Sigmoid colon (tissue), 7 donors: ENCODE results near the gene RP2. TPM values are rescaled to one million over a fixed set of nuclear protein-coding genes. Genes with fewer than 3 reads are reported as not detected.

Experiments used
- DNase-seq: peaks from one replicate; pipeline ENCODE4 v3.0.0-alpha.2; 2019
- H3K27ac ChIP-seq, 4 donors: fragments of 200-600 bp; sonication (generic); one replicate each; pipeline ENCODE4 v1.5.1; 2016 to 2019; ENCODE audit warnings: mild to moderate bottlenecking in 1 of 4
- H3K27me3 ChIP-seq, 3 donors: fragments of 200-600 bp; sonication (generic); one replicate each; pipeline ENCODE4 v1.5.1; 2019; ENCODE audit warnings: mild to moderate bottlenecking in 1 of 3
- H3K36me3 ChIP-seq, 4 donors: fragments of 200-600 bp; sonication (generic); one replicate each; pipeline ENCODE4 v1.5.1; 2016 to 2019
- H3K4me1 ChIP-seq, 4 donors: fragments of 200-600 bp; sonication (generic); one replicate each; pipeline ENCODE4 v1.5.1; 2017 to 2019
- H3K4me3 ChIP-seq, 4 donors: fragments of 200-600 bp; sonication (generic); one replicate each; pipeline ENCODE4 v1.5.1; 2017 to 2019; ENCODE audit warnings: mild to moderate bottlenecking in 2 of 4, moderate library complexity in 1 of 4
- H3K9me3 ChIP-seq, 4 donors: fragments of 200-600 bp in 3 of 4; sonication (generic) in 3 of 4; one replicate each; pipeline versions ENCODE4 v1.5.1 to v1.6.1; 2013 to 2019
- CTCF ChIP-seq, 4 experiments: fragments of 450-650 bp in 3 of 4; fragments of 200-600 bp in 1 of 4; IDR thresholded peaks; one replicate each; pipeline ENCODE4 v1.5.1; 2016 to 2019; ENCODE audit warnings: antibody characterized with exemption in 4 of 4, mild to moderate bottlenecking in 3 of 4, moderate library complexity in 2 of 4
- EP300 ChIP-seq, 4 donors: sonication (generic); formaldehyde crosslinking; IDR thresholded peaks; one replicate each; pipeline ENCODE4 v1.6.1; 2017; ENCODE audit warnings: antibody characterized with exemption in 4 of 4
- POLR2A ChIP-seq, 2 donors: fragments of 450-650 bp; IDR thresholded peaks; one replicate each; pipeline ENCODE4 v1.6.1; 2016; ENCODE audit warnings: antibody characterized with exemption in 2 of 2, mild to moderate bottlenecking in 2 of 2, moderate library complexity in 2 of 2
- POLR2AphosphoS5 ChIP-seq, 4 donors: sonication (generic); formaldehyde crosslinking; IDR thresholded peaks; one replicate each; pipeline ENCODE4 v1.6.1; 2017; ENCODE audit warnings: antibody characterized with exemption in 4 of 4
- WGBS, 2 donors: extraction: QIAGEN DNeasy Blood & Tissue Kit; methylation state at CpG; one replicate each; pipeline ENCODE4 v1.1.7; 2013; 5-methylcytosine and 5-hydroxymethylcytosine counted together
- intact Hi-C: fragments of 100-400 bp; cut with DNase I; formaldehyde crosslinking; loops from one replicate; pipeline ENCODE4 v1.15.1; 2023
- polyA plus RNA-seq, 3 donors: library from polyadenylated mRNA; stranded (reverse); fragments of 200-250 nt; gene quantifications; one replicate each; pipeline ENCODE4 v1.2.3, GENCODE V29; 2013
- total RNA-seq, 4 donors: library from RNA; depleted of rRNA; stranded (reverse); fragments of >200 nt; gene quantifications; one replicate each; pipeline ENCODE4 v1.1.0, GENCODE V29; 2016
- donor health status: healthy with polysubstance abuse.
- donor health status: Bipolar disorder and iron deficiency.
- donor health status: healthy.

Gene RP2
- total and polyA plus RNA-seq, 7 donors = 8.0 to 20.1 (median 10.2) TPM

GRCh38 chrX:46884799-46885198, 48.0 kb downstream of the RP2 start:
- no peak for TF ChIP-seq POLR2A (IDR thresholded peaks at IDR 0.05)
- no peak for TF ChIP-seq EP300 (IDR thresholded peaks at IDR 0.05)
- no peak for TF ChIP-seq POLR2AphosphoS5 (IDR thresholded peaks at IDR 0.05)
- no peak for TF ChIP-seq CTCF (IDR thresholded peaks at IDR 0.05)
- H3K36me3 ChIP-seq = no peaks in the 10 kb centered on the region
- no peaks in the 10 kb centered on the region for H3K4me1 ChIP-seq
- 82 to 97% methylated on average over 3 of the region's 3 CpGs for WGBS, 2 donors
- H3K27ac ChIP-seq = no peak overlapping the region
- no peaks in the 10 kb centered on the region for H3K27me3 ChIP-seq
- DNase-seq = no peak
- intact Hi-C loops = no loop called here
- H3K9me3 ChIP-seq = no peaks in the 10 kb centered on the region
- H3K4me3 ChIP-seq = no peak overlapping the region

GRCh38 chrX:46898207-46898606, 61.4 kb downstream of the RP2 start:
- intact Hi-C loops = no loop called here
- H3K27me3 ChIP-seq = no peaks in the 10 kb centered on the region
- no peak overlapping the region for H3K4me3 ChIP-seq

GRCh38 chrX:46903458-46904242, 66.8 kb downstream of the RP2 start:
- intact Hi-C loops = loop anchor here (2.0 to 10.0 kb wide), 3 partner anchors 75 to 191 kb away; no protein-coding TSS in a partner anchor
- Histone ChIP-seq H3K27ac (peak overlapping the region in 2 of 4 donors; percentile 31 to 64), H3K36me3 (no peaks in the 10 kb centered on the region), H3K9me3 (no peaks in the 10 kb centered on the region), H3K4me3 (peak overlapping the region; percentile 23 to 49 (median 44)), H3K27me3 (no peaks in the 10 kb centered on the region), H3K4me1 (no peaks in the 10 kb centered on the region)
- no peak for TF ChIP-seq EP300 (IDR thresholded peaks at IDR 0.05)
- no peak for TF ChIP-seq POLR2A (IDR thresholded peaks at IDR 0.05)
- peak in 2 of 4 donors; percentile 42 to 53 for TF ChIP-seq POLR2AphosphoS5 (IDR thresholded peaks at IDR 0.05)
- peak; percentile 46 to 66 (median 54) for TF ChIP-seq CTCF (IDR thresholded peaks at IDR 0.05)
- peak; percentile 89 for DNase-seq
- 1% methylated on average over 14 of the region's 14 CpGs for WGBS, 2 donors

More at GRCh38 chrX:46898207-46898606, 61.4 kb downstream of the RP2 start:
- TF ChIP-seq EP300 (IDR thresholded peaks at IDR 0.05) (no peak), POLR2AphosphoS5 (IDR thresholded peaks at IDR 0.05) (no peak), POLR2A (IDR thresholded peaks at IDR 0.05) (no peak), CTCF (IDR thresholded peaks at IDR 0.05) (no peak)
- Histone ChIP-seq H3K9me3 (no peaks in the 10 kb centered on the region), H3K4me1 (no peaks in the 10 kb centered on the region), H3K27ac (no peak overlapping the region), H3K36me3 (no peaks in the 10 kb centered on the region)
- no peak for DNase-seq

DNA sequence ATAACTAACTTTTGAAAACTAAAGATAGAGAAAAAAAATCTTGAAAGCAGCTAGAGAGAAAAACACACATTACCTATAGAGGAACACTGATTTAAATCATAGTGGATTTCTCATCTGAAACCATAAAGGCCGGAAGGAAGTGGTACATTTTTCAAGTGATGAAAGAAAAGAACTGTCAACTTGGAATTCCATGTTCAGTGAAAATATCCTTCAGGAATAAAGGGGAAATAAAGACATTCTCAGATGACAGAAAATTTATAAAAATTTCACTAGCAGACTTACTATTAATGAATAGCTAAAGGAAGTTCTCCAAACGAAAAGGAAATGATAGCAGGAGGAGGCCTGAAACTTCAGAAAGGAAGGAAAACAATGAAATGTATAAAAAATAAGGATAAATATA, 67.8 kb downstream of the RP2 start:
- no peak for TF ChIP-seq CTCF (IDR thresholded peaks at IDR 0.05)
- Histone ChIP-seq H3K36me3 (no peaks in the 10 kb centered on the region), H3K27ac (no peak overlapping the region), H3K9me3 (no peaks in the 10 kb centered on the region), H3K27me3 (no peaks in the 10 kb centered on the region), H3K4me3 (no peak overlapping the region), H3K4me1 (no peaks in the 10 kb centered on the region)
- DNase-seq = no peak
- intact Hi-C loops = loop anchor here (5.0 to 10.0 kb wide), 2 partner anchors 123 to 190 kb away; no protein-coding TSS in a partner anchor
- WGBS, 2 donors = 79 to 87% methylated on average over 2 of the region's 2 CpGs
